Heart left ventricle (tissue), 16 donors: ENCODE data around the gene TMTC2. TPM values are rescaled to one million over a fixed set of nuclear protein-coding genes. Genes with fewer than 3 reads are reported as not detected.

Experiments
- ATAC-seq, 4 donors: fragments of 200-7000 bp; cut with Tn5 transposase; one replicate each; pipeline ENCODE4 v1.9.1; 2020 to 2022; ENCODE audit warnings: moderate library complexity in 4 of 4, mild to moderate bottlenecking in 3 of 4, moderate number of reproducible peaks in 1 of 4
- DNase-seq, 5 donors: peaks; one replicate each; pipeline ENCODE4 v3.0.0-alpha.2; 2020
- H3K27ac ChIP-seq, 12 donors: fragments of 200-600 bp; sonication (generic) in 4 of 12; one replicate each; pipeline versions ENCODE4 v1.5.0 to v1.8.0; 2016 to 2022; ENCODE audit warnings: mild to moderate bottlenecking in 2 of 12
- H3K27me3 ChIP-seq, 9 donors: fragments of 200-600 bp; sonication (generic) in 2 of 9; one replicate each; pipeline versions ENCODE4 v1.5.1 to v1.8.0; 2016 to 2022; ENCODE audit warnings: mild to moderate bottlenecking in 3 of 9
- H3K36me3 ChIP-seq, 9 donors: fragments of 200-600 bp; sonication (generic) in 2 of 9; one replicate each; pipeline versions ENCODE4 v1.5.0 to v1.8.0; 2018 to 2022; ENCODE audit warnings: mild to moderate bottlenecking in 2 of 9
- H3K4me1 ChIP-seq, 12 donors: fragments of 200-600 bp; sonication (generic) in 4 of 12; one replicate each; pipeline versions ENCODE4 v1.5.0 to v1.8.0; 2016 to 2022; ENCODE audit warnings: mild to moderate bottlenecking in 3 of 12
- H3K4me3 ChIP-seq, 12 donors: fragments of 200-600 bp; sonication (generic) in 4 of 12; one replicate each; pipeline versions ENCODE4 v1.5.0 to v1.8.0; 2017 to 2022; ENCODE audit warnings: mild to moderate bottlenecking in 9 of 12, moderate library complexity in 4 of 12
- H3K9me3 ChIP-seq, 12 donors: fragments of 200-600 bp; sonication (generic) in 4 of 12; one replicate each; pipeline versions ENCODE4 v1.5.0 to v1.8.0; 2016 to 2022; ENCODE audit warnings: mild to moderate bottlenecking in 1 of 12
- POLR2A ChIP-seq, 2 donors: fragments of 450-650 bp; IDR thresholded peaks; one replicate each; pipeline ENCODE4 v1.6.1; 2017; ENCODE audit warnings: antibody characterized with exemption in 2 of 2, mild to moderate bottlenecking in 2 of 2, moderate library complexity in 2 of 2
- WGBS, 4 donors: extraction: QIAGEN DNeasy Blood & Tissue Kit in 2 of 4; methylation state at CpG; one replicate each; pipeline versions ENCODE4 v1.1.5 to v1.1.7; 2013 to 2018; 5-methylcytosine and 5-hydroxymethylcytosine counted together
- intact Hi-C, 10 donors: fragments of 100-400 bp; cut with DNase I; formaldehyde crosslinking; loops; one replicate each; pipeline versions ENCODE4 v1.11.1 to v1.14.2; 2022
- polyA plus RNA-seq, 2 donors: library from polyadenylated mRNA; stranded (reverse); fragments of 200-250 nt; gene quantifications; one replicate each; pipeline ENCODE4 v1.2.3, GENCODE V29; 2013
- total RNA-seq, 9 donors: library from RNA; depleted of rRNA in 2 of 9; stranded (reverse); fragments of >200 nt in 2 of 9; fragmentation: NEBNext Ultra II Directional in 3 of 9; extraction: Animal tissue kit (Norgen Biotek cat#: 25700) in 3 of 9; gene quantifications; one replicate each; pipeline versions ENCODE4 v1.1.0 to v1.2.4, GENCODE V29; 2016 to 2023
- TF ChIP-seq, protein P1 (sequence below), 12 donors: fragments of 200-600 bp; sonication (generic) in 4 of 12; IDR thresholded peaks; one replicate each; pipeline versions ENCODE4 v1.5.0 to v1.8.0; 2018 to 2022; ENCODE audit warnings: antibody characterized with exemption in 12 of 12, mild to moderate bottlenecking in 5 of 12
- donor health status: ischemic (EF 13 %, LVEDD 7.1; RV severe dilation, severe dysfunction).
- donor health status: healthy with polysubstance abuse.
- donor health status: DM: no; HTN: yes; CAD: no.
- donor health status: DM: no; HTN: no; CAD: no.
- donor health status: ischemic (EF 25% LVEDD 6.9; RV normal size, moderate dysfunction).
- donor health status: ischemic (EF 25% LVEDD 5.7; RV mildly dilated, moderate dysfunction).
- donor health status: healthy.
- donor health status: DM: yes; HTN: yes; CAD: no.
- donor health status: ischemic (EF 35%, LVEDD 5.7; RV mildly dilated, moderate dysfunction).
- donor health status: nonischemic (EF 11% LVEDD 7.7; RV severe dilation, severe dysfunction).
- donor health status: DM: yes; HTN: yes; CAD: no.
- donor health status: PGD.
- donor health status: ischemic (EF 29% LVEDD 5.4; RV normal size, mild dysfunction).
- donor health status: nonischemic (EF 23%, LVEDD 6.1; RV moderate dilation, normal function).

Gene TMTC2
- total and polyA plus RNA-seq, 11 donors: 1.1 to 5.7 (median 3.3) TPM

DNA sequence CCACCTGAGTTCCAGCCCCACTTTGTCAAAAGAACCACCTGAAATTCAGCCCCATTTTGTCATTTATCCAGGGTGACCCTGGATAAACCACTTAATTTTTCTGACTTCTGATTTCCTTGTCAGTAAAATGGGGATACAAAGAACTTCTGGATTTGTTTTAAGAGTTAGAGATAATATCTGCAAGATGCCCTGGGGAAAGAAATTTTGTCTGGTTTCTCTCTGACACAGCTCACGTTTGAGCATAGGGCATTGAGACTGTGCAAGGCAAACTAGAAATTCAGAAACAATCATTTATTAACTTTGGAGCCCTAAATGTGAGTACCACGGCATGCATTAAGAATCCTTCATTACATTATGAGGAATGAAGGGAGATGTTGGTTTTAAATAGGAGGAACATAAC, 37.2 kb downstream of the TMTC2 start:
- intact Hi-C loops: no loop called here
- ATAC-seq (no peak), DNase-seq (no peak)
- Histone ChIP-seq H3K4me1 (no peaks in the 10 kb centered on the region), H3K36me3 (no peaks in the 10 kb centered on the region), H3K4me3 (no peak overlapping the region), H3K27ac (no peak overlapping the region), H3K9me3 (no peaks in the 10 kb centered on the region), H3K27me3 (no peaks in the 10 kb centered on the region)
- no peak for TF ChIP-seq POLR2A (IDR thresholded peaks at IDR 0.05)
- 86 to 87% (median 87%) methylated on average over 2 of the region's 2 CpGs for WGBS, 4 donors

DNA sequence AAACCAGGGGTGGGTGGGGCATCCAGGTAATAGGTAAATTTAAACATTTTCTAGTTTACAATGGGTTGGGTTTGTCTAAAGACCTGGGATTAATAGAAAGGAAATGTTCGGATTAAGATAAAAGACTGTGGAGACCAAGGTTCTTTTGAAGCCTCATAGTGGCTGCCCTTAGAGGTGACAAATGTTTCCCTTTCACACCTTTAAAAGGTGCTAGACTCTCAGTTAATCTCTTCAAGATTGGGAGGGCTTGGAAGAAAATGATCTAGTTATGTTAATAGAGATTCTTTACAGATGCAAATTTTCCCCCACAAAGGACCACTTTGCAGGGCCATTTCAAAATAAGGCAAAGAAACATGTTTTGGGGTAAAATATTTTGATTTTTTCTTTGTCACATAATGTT, 39.0 kb downstream of the TMTC2 start:
- Histone ChIP-seq H3K36me3 (no peaks in the 10 kb centered on the region), H3K4me3 (no peak overlapping the region), H3K9me3 (no peaks in the 10 kb centered on the region), H3K27me3 (no peaks in the 10 kb centered on the region), H3K4me1 (no peaks in the 10 kb centered on the region), H3K27ac (no peak overlapping the region)
- 87 to 96% (median 94%) methylated on average over 1 of the region's 1 CpG for WGBS, 4 donors
- TF ChIP-seq POLR2A (IDR thresholded peaks at IDR 0.05): no peak
- TF ChIP-seq, protein P1, sequence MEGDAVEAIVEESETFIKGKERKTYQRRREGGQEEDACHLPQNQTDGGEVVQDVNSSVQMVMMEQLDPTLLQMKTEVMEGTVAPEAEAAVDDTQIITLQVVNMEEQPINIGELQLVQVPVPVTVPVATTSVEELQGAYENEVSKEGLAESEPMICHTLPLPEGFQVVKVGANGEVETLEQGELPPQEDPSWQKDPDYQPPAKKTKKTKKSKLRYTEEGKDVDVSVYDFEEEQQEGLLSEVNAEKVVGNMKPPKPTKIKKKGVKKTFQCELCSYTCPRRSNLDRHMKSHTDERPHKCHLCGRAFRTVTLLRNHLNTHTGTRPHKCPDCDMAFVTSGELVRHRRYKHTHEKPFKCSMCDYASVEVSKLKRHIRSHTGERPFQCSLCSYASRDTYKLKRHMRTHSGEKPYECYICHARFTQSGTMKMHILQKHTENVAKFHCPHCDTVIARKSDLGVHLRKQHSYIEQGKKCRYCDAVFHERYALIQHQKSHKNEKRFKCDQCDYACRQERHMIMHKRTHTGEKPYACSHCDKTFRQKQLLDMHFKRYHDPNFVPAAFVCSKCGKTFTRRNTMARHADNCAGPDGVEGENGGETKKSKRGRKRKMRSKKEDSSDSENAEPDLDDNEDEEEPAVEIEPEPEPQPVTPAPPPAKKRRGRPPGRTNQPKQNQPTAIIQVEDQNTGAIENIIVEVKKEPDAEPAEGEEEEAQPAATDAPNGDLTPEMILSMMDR (IDR thresholded peaks at IDR 0.05): no peak
- DNase-seq: no peak
- intact Hi-C loops: no loop called here
- no peak for ATAC-seq

DNA sequence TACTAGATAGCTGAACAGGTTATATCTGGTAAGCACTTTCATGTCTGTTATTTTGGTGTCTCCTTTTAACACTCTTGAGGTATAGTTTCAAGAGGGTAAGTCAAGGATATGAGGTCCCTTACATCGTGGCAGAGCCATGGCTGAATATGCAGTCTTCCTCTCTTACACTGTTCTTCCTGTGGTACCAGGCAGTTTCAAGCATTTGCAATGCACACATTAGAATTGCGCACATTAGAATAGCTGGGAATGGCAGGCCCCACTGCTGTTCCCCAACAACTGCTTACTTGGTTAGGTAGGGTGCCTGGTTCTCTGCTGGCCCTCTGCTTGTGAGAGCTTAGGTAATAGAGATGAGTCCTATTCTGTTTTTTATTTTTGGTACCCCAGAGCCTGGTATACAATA, 41.2 kb downstream of the TMTC2 start:
- Histone ChIP-seq H3K27ac (no peak overlapping the region), H3K4me1 (no peaks in the 10 kb centered on the region), H3K9me3 (no peaks in the 10 kb centered on the region), H3K27me3 (no peaks in the 10 kb centered on the region), H3K4me3 (no peak overlapping the region), H3K36me3 (no peaks in the 10 kb centered on the region)
- no peak for ATAC-seq
- TF ChIP-seq, protein P1 (IDR thresholded peaks at IDR 0.05): no peak
- TF ChIP-seq POLR2A (IDR thresholded peaks at IDR 0.05): no peak
- intact Hi-C loops: no loop called here
- no peak for DNase-seq
- 84 to 99% (median 90%) methylated on average over 2 of the region's 2 CpGs for WGBS, 4 donors

DNA sequence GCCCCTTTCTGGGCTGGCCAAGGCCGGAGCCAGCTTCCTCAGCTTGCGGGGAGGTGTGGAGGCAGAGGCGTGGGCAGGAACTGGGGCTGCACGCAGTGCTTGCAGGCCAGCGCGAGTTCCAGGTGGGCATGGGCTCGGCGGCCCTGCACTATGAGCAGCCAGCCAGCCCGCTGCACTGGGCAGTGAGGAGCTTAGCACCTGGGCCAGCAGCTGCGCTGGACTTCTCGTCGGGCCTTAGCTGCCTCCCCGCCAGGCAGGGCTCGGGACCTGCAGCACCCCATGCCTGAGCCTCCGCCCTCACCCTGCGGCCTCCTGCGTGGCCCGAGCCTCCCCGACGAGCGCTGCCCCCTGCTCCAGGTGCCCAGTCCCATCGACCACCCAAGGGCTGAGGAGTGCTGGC, 42.0 kb downstream of the TMTC2 start:
- DNase-seq (peak in 1 of 5 donors; percentile 62), ATAC-seq (no peak)
- intact Hi-C loops: no loop called here
- Histone ChIP-seq H3K27ac (no peak overlapping the region), H3K36me3 (no peaks in the 10 kb centered on the region), H3K27me3 (no peaks in the 10 kb centered on the region), H3K4me3 (no peak overlapping the region), H3K9me3 (no peaks in the 10 kb centered on the region), H3K4me1 (no peaks in the 10 kb centered on the region)
- TF ChIP-seq POLR2A (IDR thresholded peaks at IDR 0.05): no peak
- 97 to 100% (median 98%) methylated on average over 9 to 22 of the region's 22 CpGs for WGBS, 4 donors

DNA sequence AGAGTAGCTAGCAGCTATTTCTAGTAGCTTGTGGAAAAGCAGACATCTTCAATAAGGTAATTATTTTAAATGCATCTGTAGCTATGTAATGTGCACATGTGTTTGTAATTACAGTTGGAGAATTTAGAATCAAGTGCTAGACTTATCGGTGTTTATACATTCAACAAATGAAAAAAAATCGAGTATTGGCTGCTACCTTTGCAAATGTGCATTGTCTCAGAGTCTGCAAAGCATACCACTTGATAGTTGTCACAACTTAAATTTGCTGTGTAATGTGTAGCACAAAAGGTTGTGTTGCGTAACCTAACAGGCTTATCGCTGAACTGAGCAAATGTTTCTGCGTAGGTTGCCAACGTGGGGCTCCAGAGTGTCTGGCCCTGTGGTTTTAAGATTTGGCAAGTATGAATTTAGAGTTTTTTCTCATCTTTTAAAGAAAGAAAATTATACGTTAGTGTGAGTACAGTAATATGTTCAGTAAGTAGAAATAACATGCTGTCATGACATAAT, 44.3 kb downstream of the TMTC2 start:
- ATAC-seq: peak in 2 of 4 donors; percentile 56 to 59
- H3K36me3 ChIP-seq: no peaks in the 10 kb centered on the region
- no peak for TF ChIP-seq POLR2A (IDR thresholded peaks at IDR 0.05)
- TF ChIP-seq, protein P1 (IDR thresholded peaks at IDR 0.05): no peak
- DNase-seq: peak in 1 of 5 donors; percentile 43
- H3K27ac ChIP-seq: no peak overlapping the region
- H3K27me3 ChIP-seq: no peaks in the 10 kb centered on the region
- no peaks in the 10 kb centered on the region for H3K9me3 ChIP-seq
- intact Hi-C loops: no loop called here
- no peaks in the 10 kb centered on the region for H3K4me1 ChIP-seq
- 81 to 89% (median 85%) methylated on average over 7 of the region's 7 CpGs for WGBS, 4 donors
- H3K4me3 ChIP-seq: no peak overlapping the region
